Spinal cord (tissue), 4 donors: ENCODE measurements around the gene ITM2C. TPM values are rescaled to one million over a fixed set of nuclear protein-coding genes. Genes with fewer than 3 reads are reported as not detected.

Experiments used
- polyA plus RNA-seq, 2 donors: library from polyadenylated mRNA; unstranded; fragments of 120-200 nt; gene quantifications; one replicate each; pipeline ENCODE4 v1.2.1, GENCODE V29; 2013; ENCODE audit not compliant: insufficient read length in 2 of 2
- total RNA-seq, 2 donors: library from RNA; depleted of rRNA in 1 of 2; stranded (reverse); fragments of 120-200 nt in 1 of 2; fragments of >200 nt in 1 of 2; gene quantifications; one replicate each; pipeline versions ENCODE4 v1.2.3 to v1.2.4, GENCODE V29; 2013 to 2014

ITM2C gene
- total and polyA plus RNA-seq, 4 donors = 270 to 657 (median 525) TPM

Other genes starting within 250 kb of the ITM2C start
- 100 to 1,000 TPM in 1 of 2 donors, 10 to 100 TPM in 1; 65.4 to 119 TPM for gene CAB39, start 152.1 kb upstream of the ITM2C start, total RNA-seq
- 100 to 1,000 TPM in 1 of 2 donors, 10 to 100 TPM in 1; 71.8 to 100 TPM for gene CAB39, start 152.1 kb upstream of the ITM2C start, polyA plus RNA-seq
- gene GPR55, start 60.3 kb downstream of the ITM2C start, total RNA-seq = not detected
- under 1 TPM; 0.08 to 0.12 TPM for gene GPR55, start 60.3 kb downstream of the ITM2C start, polyA plus RNA-seq
- not detected for gene SPATA3, start 131.2 kb downstream of the ITM2C start, total RNA-seq
- gene SPATA3, start 131.2 kb downstream of the ITM2C start, polyA plus RNA-seq = not detected
- 10 to 100 TPM; 23.0 to 23.6 TPM for gene C2orf72, start 172.6 kb downstream of the ITM2C start, total RNA-seq
- 10 to 100 TPM; 67.4 to 67.6 TPM for gene C2orf72, start 172.6 kb downstream of the ITM2C start, polyA plus RNA-seq
- gene PSMD1, start 191.9 kb downstream of the ITM2C start, total RNA-seq = 100 to 1,000 TPM; 106 to 117 TPM
- 100 to 1,000 TPM; 101 to 102 TPM for gene PSMD1, start 191.9 kb downstream of the ITM2C start, polyA plus RNA-seq